Skeletal muscle tissue (tissue), 4 donors: Measurements from ENCODE around the gene FANCI. TPM values are rescaled to one million over a fixed set of nuclear protein-coding genes. Genes with fewer than 3 reads are reported as not detected.

Experiments used
- H3K27ac ChIP-seq: one replicate; pipeline ENCODE4 v1.7.0; 2013; ENCODE audit warnings: mild to moderate bottlenecking, low read depth, low read length, inconsistent platforms
- H3K27me3 ChIP-seq, 3 donors: one replicate each; pipeline ENCODE4 v1.7.0; 2013; ENCODE audit warnings: low read length in 3 of 3; ENCODE audit not compliant: control insufficient read depth in 3 of 3, insufficient read depth in 3 of 3
- H3K36me3 ChIP-seq, 3 donors: one replicate each; pipeline ENCODE4 v1.7.0; 2013; ENCODE audit warnings: low read length in 3 of 3; ENCODE audit not compliant: control insufficient read depth in 3 of 3, insufficient read depth in 3 of 3
- H3K4me1 ChIP-seq, 3 donors: one replicate each; pipeline ENCODE4 v1.7.0; 2013; ENCODE audit warnings: low read length in 3 of 3, mild to moderate bottlenecking in 3 of 3; ENCODE audit not compliant: control insufficient read depth in 3 of 3, insufficient read depth in 3 of 3
- H3K4me3 ChIP-seq, 3 donors: one replicate each; pipeline ENCODE4 v1.7.0; 2013; ENCODE audit warnings: low read length in 3 of 3
- H3K9ac ChIP-seq, 3 donors: one replicate each; pipeline ENCODE4 v1.7.0; 2013; ENCODE audit warnings: low read length in 3 of 3, mild to moderate bottlenecking in 3 of 3, moderate library complexity in 2 of 3, low read depth in 1 of 3
- H3K9me3 ChIP-seq, 3 donors: one replicate each; pipeline ENCODE4 v1.7.0; 2013; ENCODE audit warnings: low read length in 3 of 3; ENCODE audit not compliant: control insufficient read depth in 3 of 3
- total RNA-seq: library from RNA; depleted of rRNA; stranded (reverse); fragments of >200 nt; gene quantifications from one replicate; pipeline ENCODE4 v1.2.3, GENCODE V29; 2014
- donor health status: Osteomylitis.

FANCI gene
- total RNA-seq, 1 donor from 2014 or later: 12.0 TPM

- H3K4me1 ChIP-seq: no peaks in the 10 kb centered on the region
- H3K27me3 ChIP-seq: no peaks in the 10 kb centered on the region
- H3K9me3 ChIP-seq: no peaks in the 10 kb centered on the region
- no peak overlapping the region for H3K27ac ChIP-seq
- H3K36me3 ChIP-seq: peaks cover 50 to 64% (median 64%) of the 10 kb centered on the region in 3 donors
- H3K9ac ChIP-seq: no peak overlapping the region
- no peak overlapping the region for H3K4me3 ChIP-seq
Observed at GRCh38 chr15:89316504-89316903, 72.7 kb downstream of the FANCI start.

- Histone ChIP-seq H3K27me3 (no peaks in the 10 kb centered on the region), H3K9me3 (no peaks in the 10 kb centered on the region), H3K4me3 (no peak overlapping the region), H3K27ac (no peak overlapping the region), H3K36me3 (peaks cover 57 to 72% (median 71%) of the 10 kb centered on the region in 3 donors), H3K9ac (no peak overlapping the region), H3K4me1 (no peaks in the 10 kb centered on the region)
Observed at GRCh38 chr15:89317186-89317720, 73.5 kb downstream of the FANCI start.

- H3K4me3 ChIP-seq: no peak overlapping the region
- no peaks in the 10 kb centered on the region for H3K4me1 ChIP-seq
- H3K9me3 ChIP-seq: no peaks in the 10 kb centered on the region
Observed at GRCh38 chr15:89319678-89320077, 75.9 kb downstream of the FANCI start.

GRCh38 chr15:89320200-89320599 is 76.4 kb downstream of the FANCI start:
- H3K27me3 ChIP-seq: no peaks in the 10 kb centered on the region
- no peaks in the 10 kb centered on the region for H3K4me1 ChIP-seq
- peaks cover 85 to 99% (median 95%) of the 10 kb centered on the region in 3 donors for H3K36me3 ChIP-seq
- H3K9ac ChIP-seq: no peak overlapping the region
- no peak overlapping the region for H3K27ac ChIP-seq
- H3K9me3 ChIP-seq: no peaks in the 10 kb centered on the region
- no peak overlapping the region for H3K4me3 ChIP-seq

More at GRCh38 chr15:89319678-89320077, 75.9 kb downstream of the FANCI start:
- Histone ChIP-seq H3K36me3 (peaks cover 81 to 96% (median 96%) of the 10 kb centered on the region in 3 donors), H3K27ac (no peak overlapping the region), H3K27me3 (no peaks in the 10 kb centered on the region), H3K9ac (peak overlapping the region in 1 of 3 donors; percentile 33)

GRCh38 chr15:89321521-89322410 is 78.0 kb downstream of the FANCI start:
- H3K27me3 ChIP-seq: no peaks in the 10 kb centered on the region
- H3K4me1 ChIP-seq: no peaks in the 10 kb centered on the region
- H3K36me3 ChIP-seq: peaks cover 88 to 99% (median 95%) of the 10 kb centered on the region in 3 donors
- no peaks in the 10 kb centered on the region for H3K9me3 ChIP-seq
- H3K9ac ChIP-seq: no peak overlapping the region
- H3K27ac ChIP-seq: no peak overlapping the region
- H3K4me3 ChIP-seq: no peak overlapping the region

GRCh38 chr15:89322822-89323221 is 79.0 kb downstream of the FANCI start:
- Histone ChIP-seq H3K4me1 (no peaks in the 10 kb centered on the region), H3K27ac (no peak overlapping the region), H3K27me3 (no peaks in the 10 kb centered on the region), H3K9ac (no peak overlapping the region), H3K4me3 (no peak overlapping the region), H3K36me3 (peaks cover 92 to 100% (median 98%) of the 10 kb centered on the region in 3 donors), H3K9me3 (no peaks in the 10 kb centered on the region)

- Histone ChIP-seq H3K4me3 (no peak overlapping the region), H3K4me1 (peaks cover 0 to 1% (median 0%) of the 10 kb centered on the region in 3 donors), H3K9ac (no peak overlapping the region), H3K9me3 (no peaks in the 10 kb centered on the region), H3K27ac (no peak overlapping the region), H3K27me3 (no peaks in the 10 kb centered on the region), H3K36me3 (peaks cover 95 to 100% (median 98%) of the 10 kb centered on the region in 3 donors)
Observed at GRCh38 chr15:89323825-89324224, 80.0 kb downstream of the FANCI start.

- H3K27me3 ChIP-seq: no peaks in the 10 kb centered on the region
Observed at GRCh38 chr15:89325039-89325803, 81.4 kb downstream of the FANCI start.

GRCh38 chr15:89326316-89326715 is 82.5 kb downstream of the FANCI start:
- H3K4me1 ChIP-seq: peaks cover 11 to 23% (median 14%) of the 10 kb centered on the region in 3 donors
- H3K27ac ChIP-seq: no peak overlapping the region
- peaks cover 94 to 99% (median 95%) of the 10 kb centered on the region in 3 donors for H3K36me3 ChIP-seq
- no peak overlapping the region for H3K9ac ChIP-seq
- no peaks in the 10 kb centered on the region for H3K9me3 ChIP-seq
- H3K4me3 ChIP-seq: no peak overlapping the region
- H3K27me3 ChIP-seq: no peaks in the 10 kb centered on the region

More at GRCh38 chr15:89325039-89325803, 81.4 kb downstream of the FANCI start:
- no peak overlapping the region for H3K27ac ChIP-seq
- no peak overlapping the region for H3K9ac ChIP-seq
- H3K4me3 ChIP-seq: no peak overlapping the region
- H3K9me3 ChIP-seq: no peaks in the 10 kb centered on the region
- H3K4me1 ChIP-seq: peaks cover 4 to 13% (median 9%) of the 10 kb centered on the region in 3 donors
- peaks cover 95 to 100% (median 98%) of the 10 kb centered on the region in 3 donors for H3K36me3 ChIP-seq
